Measurements from ENCODE around the gene RBMS3. TPM values are rescaled to one million over a fixed set of nuclear protein-coding genes. Genes with fewer than 3 reads are reported as not detected.

RBMS3 gene
- total and polyA plus RNA-seq, 2 of the 8 experiments (the other 6 are each of a cell fraction or from before 2014, with no cell fraction given), result 3.7 to 6.9 TPM

- no peak for TF ChIP-seq TAF7 (optimal IDR thresholded peaks at IDR 0.05; ENCODE audit: borderline replicate concordance, low read depth, low read length)
- TF ChIP-seq GABPA (IDR thresholded peaks at IDR 0.05; ENCODE audit: borderline replicate concordance, insufficient read depth, low read length), result no peak
These were observed 279.0 kb downstream of the RBMS3 start (continued) for GRCh38 chr3:29559741-29560465.
